ENCODE results near the gene PCDHGA4.
A peak's percentile ranks its signal among the peaks of the same experiment; 100 is the strongest.
"Not testable (repeated sequence)": the region's sequence is repeated elsewhere in the genome, so short reads cannot be mapped to it uniquely, and the experiment has no call there.

The PCDHGA4 gene

GRCh38 chr5:141326088-141326854, 28.6 kb upstream of the PCDHGA4 start:
- peak overlapping the region; percentile 90 for H3K4me2 ChIP-seq (ENCODE audit: low read length)
- no peaks in the 10 kb centered on the region for H4K20me1 ChIP-seq (ENCODE audit: insufficient read depth, low read length)
- H3K36me3 ChIP-seq (replicated peaks; ENCODE audit: low read depth, low read length) = no peaks in the 10 kb centered on the region
- TF ChIP-seq CTCF (IDR thresholded peaks at IDR 0.05; ENCODE audit: low read depth, low read length) (peak; percentile 57), EZH2phosphoT487 (IDR thresholded peaks at IDR 0.05; ENCODE audit: low read depth) (no peak)
- no peaks in the 10 kb centered on the region for H3K79me2 ChIP-seq (ENCODE audit: low read length)
- H3K4me3 ChIP-seq (ENCODE audit: low read length) = peak overlapping the region; percentile 90
- H2AFZ ChIP-seq (ENCODE audit: low read depth, low read length) = peak overlapping the region; percentile 94
- H3K27ac ChIP-seq (ENCODE audit: low read length) = no peak overlapping the region
- H3K4me1 ChIP-seq (ENCODE audit: low read length) = peaks cover 17% of the 10 kb centered on the region
- 0 out of 2 replicates have a peak, but pooled peaks cover 5% of the 10 kb centered on the region for H3K9me3 ChIP-seq (ENCODE audit: insufficient read depth, low read length)
- H3K9ac ChIP-seq (ENCODE audit: low read length) = peak overlapping the region; percentile 84
- no peaks in the 10 kb centered on the region for H3K27me3 ChIP-seq (ENCODE audit: low read depth, low read length)

- TF ChIP-seq EZH2phosphoT487 (IDR thresholded peaks at IDR 0.05; ENCODE audit: low read depth) (no peak), CTCF (IDR thresholded peaks at IDR 0.05; ENCODE audit: low read depth, low read length) (no peak)
- Histone ChIP-seq H2AFZ (ENCODE audit: low read depth, low read length) (no peak overlapping the region), H3K9me3 (ENCODE audit: insufficient read depth, low read length) (no peaks in the 10 kb centered on the region), H3K4me1 (ENCODE audit: low read length) (peaks cover 3% of the 10 kb centered on the region; the same call in 1 of the 2 replicates), H4K20me1 (ENCODE audit: insufficient read depth, low read length) (no peaks in the 10 kb centered on the region), H3K27me3 (ENCODE audit: low read depth, low read length) (no peaks in the 10 kb centered on the region), H3K4me3 (ENCODE audit: low read length) (no peak overlapping the region), H3K36me3 (replicated peaks; ENCODE audit: low read depth, low read length) (no peaks in the 10 kb centered on the region), H3K27ac (ENCODE audit: low read length) (no peak overlapping the region), H3K79me2 (ENCODE audit: low read length) (no peaks in the 10 kb centered on the region), H3K9ac (ENCODE audit: low read length) (no peak overlapping the region), H3K4me2 (ENCODE audit: low read length) (no peak overlapping the region)
Observed at GRCh38 chr5:141328231-141328630, 26.6 kb upstream of the PCDHGA4 start.

- H3K9me3 ChIP-seq (ENCODE audit: insufficient read depth, low read length) = no peaks in the 10 kb centered on the region
- TF ChIP-seq EZH2phosphoT487 (IDR thresholded peaks at IDR 0.05; ENCODE audit: low read depth) = no peak
- TF ChIP-seq CTCF (IDR thresholded peaks at IDR 0.05; ENCODE audit: low read depth, low read length) = no peak
- H3K79me2 ChIP-seq (ENCODE audit: low read length) = no peaks in the 10 kb centered on the region
- H2AFZ ChIP-seq (ENCODE audit: low read depth, low read length) = no peak within 1 kb of the TSS
- no peak within 1 kb of the TSS for H3K4me2 ChIP-seq (ENCODE audit: low read length)
- no peaks in the 10 kb centered on the region for H3K27me3 ChIP-seq (ENCODE audit: low read depth, low read length)
- H3K27ac ChIP-seq (ENCODE audit: low read length) = no peak within 1 kb of the TSS
- no peak within 1 kb of the TSS for H3K9ac ChIP-seq (ENCODE audit: low read length)
- H3K4me1 ChIP-seq (ENCODE audit: low read length) = peaks cover 3% of the 10 kb centered on the region; the same call in 1 of the 2 replicates
- no peaks in the 10 kb centered on the region for H3K36me3 ChIP-seq (replicated peaks; ENCODE audit: low read depth, low read length)
- no peak within 1 kb of the TSS for H3K4me3 ChIP-seq (ENCODE audit: low read length)
- H4K20me1 ChIP-seq (ENCODE audit: insufficient read depth, low read length) = no peaks in the 10 kb centered on the region
Observed at GRCh38 chr5:141330299-141331080, 24.3 kb upstream of the PCDHGA4 start, which contains the start of gene PCDHGA1. Gene PCDHGA1, plus strand, starts transcription at chr5:141330514.

GRCh38 chr5:141332571-141332970, 22.2 kb upstream of the PCDHGA4 start:
- not testable (repeated sequence) for H3K4me2 ChIP-seq (ENCODE audit: low read length); H3K4me3 ChIP-seq (ENCODE audit: low read length); H3K79me2 ChIP-seq (ENCODE audit: low read length); H2AFZ ChIP-seq (ENCODE audit: low read depth, low read length); H3K27ac ChIP-seq (ENCODE audit: low read length); H3K36me3 ChIP-seq (replicated peaks; ENCODE audit: low read depth, low read length); H4K20me1 ChIP-seq (ENCODE audit: insufficient read depth, low read length); H3K4me1 ChIP-seq (ENCODE audit: low read length); H3K9ac ChIP-seq (ENCODE audit: low read length); H3K27me3 ChIP-seq (ENCODE audit: low read depth, low read length); H3K9me3 ChIP-seq (ENCODE audit: insufficient read depth, low read length)

Measured in OCI-LY3 (cell line).